Thymus (tissue), 11 donors: ENCODE data around the gene ZACN. TPM values are rescaled to one million over a fixed set of nuclear protein-coding genes. Genes with fewer than 3 reads are reported as not detected.

ENCODE experiments used
- DNase-seq, 9 donors: peaks; one replicate each; pipeline ENCODE4 v3.0.0-alpha.2; 2013; ENCODE audit warnings: low spot score in 9 of 9, low read depth in 6 of 9, missing footprints in 1 of 9
- H3K27ac ChIP-seq, 2 donors: one replicate each; pipeline ENCODE4 v1.5.1; 2013; ENCODE audit warnings: control low read depth in 1 of 2, low read depth in 1 of 2, low read length in 1 of 2, mild to moderate bottlenecking in 1 of 2, moderate library complexity in 1 of 2
- H3K27me3 ChIP-seq, 2 donors: one replicate each; pipeline ENCODE4 v1.5.1; 2013; ENCODE audit warnings: low read length in 1 of 2; ENCODE audit not compliant: control insufficient read depth in 2 of 2, insufficient read depth in 1 of 2
- H3K36me3 ChIP-seq, 2 donors: one replicate each; pipeline ENCODE4 v1.5.1; 2013; ENCODE audit warnings: low read length in 1 of 2, mild to moderate bottlenecking in 1 of 2, moderate library complexity in 1 of 2; ENCODE audit not compliant: control insufficient read depth in 2 of 2, insufficient read depth in 2 of 2
- H3K4me1 ChIP-seq, 2 donors: one replicate each; pipeline ENCODE4 v1.5.1; 2013; ENCODE audit warnings: low read length in 2 of 2; ENCODE audit not compliant: control insufficient read depth in 2 of 2, insufficient read depth in 2 of 2
- H3K4me3 ChIP-seq, 2 donors: one replicate each; pipeline ENCODE4 v1.5.1; 2013; ENCODE audit warnings: low read length in 2 of 2, control low read depth in 1 of 2, mild to moderate bottlenecking in 1 of 2
- H3K9me3 ChIP-seq, 2 donors: one replicate each; pipeline ENCODE4 v1.5.1; 2013; ENCODE audit warnings: low read length in 1 of 2, mild to moderate bottlenecking in 1 of 2; ENCODE audit not compliant: control insufficient read depth in 2 of 2, insufficient read depth in 1 of 2
- whole genome bisulfite sequencing: extraction: QIAGEN DNeasy Blood & Tissue Kit; methylation state at CpG from one replicate; pipeline ENCODE4 v1.1.7; 2013; 5-methylcytosine and 5-hydroxymethylcytosine counted together
- polyA plus RNA-seq: library from polyadenylated mRNA; stranded (reverse); fragments of 200-250 nt; gene quantifications from one replicate; pipeline ENCODE4 v1.2.3, GENCODE V29; 2013
- total RNA-seq: library from RNA; stranded (reverse); fragments of 120-200 nt; gene quantifications from one replicate; pipeline ENCODE4 v1.2.4, GENCODE V29; 2013
- donor health status: healthy.

The ZACN gene
- total and polyA plus RNA-seq, 2 donors: 1.5 to 10.3 TPM

GRCh38 chr17:76131692-76132573 lies 53.0 kb downstream of the ZACN start:
- Histone ChIP-seq H3K4me1 (peaks cover 0 to 18% of the 10 kb centered on the region in 2 donors), H3K36me3 (no peaks in the 10 kb centered on the region), H3K9me3 (no peaks in the 10 kb centered on the region), H3K4me3 (no peak overlapping the region), H3K27me3 (peaks cover 0 to 42% of the 10 kb centered on the region in 2 donors), H3K27ac (no peak overlapping the region)
- no peak for DNase-seq
- 94% methylated on average over 21 of the region's 21 CpGs for WGBS

Other genes with a start within 250 kb of the ZACN start
- gene UNC13D, start 234.8 kb upstream of the ZACN start, total RNA-seq: 43.2 TPM
- gene UNC13D, start 234.8 kb upstream of the ZACN start, polyA plus RNA-seq: 59.1 TPM
- gene WBP2, start 223.8 kb upstream of the ZACN start, total RNA-seq: 17.3 TPM
- gene WBP2, start 223.8 kb upstream of the ZACN start, polyA plus RNA-seq: 96.9 TPM
- 12.6 TPM for gene TRIM47, start 200.6 kb upstream of the ZACN start, total RNA-seq
- gene TRIM47, start 200.6 kb upstream of the ZACN start, polyA plus RNA-seq: 22.8 TPM
- 14.4 TPM for gene TRIM65, start 182.2 kb upstream of the ZACN start, total RNA-seq
- 20.2 TPM for gene TRIM65, start 182.2 kb upstream of the ZACN start, polyA plus RNA-seq
- gene MRPL38, start 174.3 kb upstream of the ZACN start, total RNA-seq: 30.5 TPM
- 78.6 TPM for gene MRPL38, start 174.3 kb upstream of the ZACN start, polyA plus RNA-seq
- 9.2 TPM for gene FBF1, start 138.1 kb upstream of the ZACN start, total RNA-seq
- gene FBF1, start 138.1 kb upstream of the ZACN start, polyA plus RNA-seq: 18.7 TPM
- gene ACOX1, start 100.0 kb upstream of the ZACN start, total RNA-seq: 23.5 TPM
- 15.9 TPM for gene ACOX1, start 100.0 kb upstream of the ZACN start, polyA plus RNA-seq
- gene TEN1, start 99.9 kb upstream of the ZACN start, total RNA-seq: 10.4 TPM
- 18.2 TPM for gene TEN1, start 99.9 kb upstream of the ZACN start, polyA plus RNA-seq
- gene CDK3, start 78.3 kb upstream of the ZACN start, total RNA-seq: 3.2 TPM
- 31.8 TPM for gene CDK3, start 78.3 kb upstream of the ZACN start, polyA plus RNA-seq
- 0.33 TPM for gene EVPL, start 51.9 kb upstream of the ZACN start, total RNA-seq
- gene EVPL, start 51.9 kb upstream of the ZACN start, polyA plus RNA-seq: 3.9 TPM
- gene SRP68, start 6.7 kb upstream of the ZACN start, total RNA-seq: 19.9 TPM
- gene SRP68, start 6.7 kb upstream of the ZACN start, polyA plus RNA-seq: 47.6 TPM
- 0.09 TPM for gene GALR2, start 4.4 kb upstream of the ZACN start, total RNA-seq
- gene GALR2, start 4.4 kb upstream of the ZACN start, polyA plus RNA-seq: 0.09 TPM
- 71.9 TPM for gene EXOC7, start 24.6 kb downstream of the ZACN start, total RNA-seq
- gene EXOC7, start 24.6 kb downstream of the ZACN start, polyA plus RNA-seq: 64.6 TPM
- gene FOXJ1, start 62.1 kb downstream of the ZACN start, total RNA-seq: 0.52 TPM
- gene FOXJ1, start 62.1 kb downstream of the ZACN start, polyA plus RNA-seq: 0.75 TPM
- 0.61 TPM for gene RNF157, start 161.3 kb downstream of the ZACN start, total RNA-seq
- gene RNF157, start 161.3 kb downstream of the ZACN start, polyA plus RNA-seq: 1.6 TPM
- gene UBALD2, start 186.2 kb downstream of the ZACN start, total RNA-seq: 42.5 TPM
- 48.1 TPM for gene UBALD2, start 186.2 kb downstream of the ZACN start, polyA plus RNA-seq
- 1.1 TPM for gene QRICH2, start 229.1 kb downstream of the ZACN start, total RNA-seq
- gene QRICH2, start 229.1 kb downstream of the ZACN start, polyA plus RNA-seq: 7.3 TPM